Activated naive CD8-positive, alpha-beta T cell treated with anti-CD3 and anti-CD28 coated beads for 36 hours (primary cell): Measurements from ENCODE around the gene GABRR3. TPM values are rescaled to one million over a fixed set of nuclear protein-coding genes. Genes with fewer than 3 reads are reported as not detected.

ENCODE experiments used
- DNase-seq: peaks from one replicate; pipeline ENCODE4 v3.0.0; 2021
- H3K27ac Mint-ChIP-seq: one replicate; pipeline ENCODE4 v1.8.0; 2022; ENCODE audit warnings: mild to moderate bottlenecking, moderate library complexity, mixed read lengths
- H3K27me3 Mint-ChIP-seq: one replicate; pipeline ENCODE4 v1.8.0; 2022; ENCODE audit warnings: mild to moderate bottlenecking, mixed read lengths
- H3K36me3 Mint-ChIP-seq: one replicate; pipeline ENCODE4 v1.8.0; 2021; ENCODE audit warnings: mild to moderate bottlenecking, mixed read lengths
- H3K4me1 Mint-ChIP-seq: one replicate; pipeline ENCODE4 v1.8.0; 2021; ENCODE audit warnings: mixed read lengths
- H3K4me3 Mint-ChIP-seq: one replicate; pipeline ENCODE4 v1.8.0; 2022; ENCODE audit warnings: mild to moderate bottlenecking, moderate library complexity, mixed read lengths
- H3K9me3 Mint-ChIP-seq: one replicate; pipeline ENCODE4 v1.8.0; 2022; ENCODE audit warnings: mixed read lengths
- total RNA-seq, 2 experiments: library from RNA; stranded (reverse); gene quantifications; one replicate each; pipeline ENCODE4 v1.2.3, GENCODE V29; 2021

Gene GABRR3
- total RNA-seq, 2 experiments from 2014 or later: not detected

DNA sequence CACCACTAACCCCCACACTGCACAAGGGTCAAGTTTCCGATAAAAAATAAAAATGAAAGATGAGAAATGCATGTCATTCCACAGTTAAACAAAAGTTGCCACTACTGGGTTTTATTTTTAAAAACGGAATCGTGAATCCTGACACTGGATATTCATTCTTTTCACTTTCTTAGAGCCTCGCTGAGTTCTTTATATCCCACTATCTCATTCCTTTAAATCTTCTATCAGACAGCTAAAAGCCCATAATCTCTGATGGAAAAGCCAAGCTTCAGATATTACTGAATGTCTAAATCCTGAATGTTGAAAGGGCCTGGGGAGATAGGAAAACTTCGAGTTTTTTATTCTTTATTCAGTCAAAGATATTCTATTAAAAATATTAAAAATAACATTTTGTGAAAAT lies 74.6 kb downstream of the GABRR3 start:
- Mint-ChIP-seq H3K27ac (no peak overlapping the region), H3K4me3 (no peak overlapping the region), H3K36me3 (peaks cover 37% of the 10 kb centered on the region), H3K9me3 (no peaks in the 10 kb centered on the region), H3K4me1 (peaks cover 24% of the 10 kb centered on the region), H3K27me3 (no peaks in the 10 kb centered on the region)
- DNase-seq: no peak

DNA sequence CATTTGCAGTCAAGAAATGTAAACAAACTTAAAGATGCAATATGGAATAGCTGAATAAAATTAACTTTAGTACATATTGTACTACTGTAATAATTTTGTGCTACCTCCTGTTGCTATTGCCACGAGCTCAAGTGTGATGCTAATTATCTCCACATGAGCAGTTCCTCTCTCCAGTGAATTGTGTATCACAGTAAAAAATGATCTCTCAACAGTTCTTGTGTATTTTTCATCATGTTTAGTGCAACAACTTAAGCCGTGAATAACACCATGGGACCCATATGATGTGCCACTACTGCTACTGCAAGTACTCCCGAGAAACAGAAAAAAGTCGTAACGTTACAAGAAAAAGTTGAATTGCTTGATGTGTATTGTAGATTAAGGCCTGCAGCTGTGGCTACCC lies 75.2 kb downstream of the GABRR3 start:
- H3K27me3 Mint-ChIP-seq: no peaks in the 10 kb centered on the region
- H3K4me1 Mint-ChIP-seq: peaks cover 23% of the 10 kb centered on the region
- H3K4me3 Mint-ChIP-seq: no peak overlapping the region
- H3K36me3 Mint-ChIP-seq: peaks cover 39% of the 10 kb centered on the region
- no peak overlapping the region for H3K27ac Mint-ChIP-seq
- H3K9me3 Mint-ChIP-seq: no peaks in the 10 kb centered on the region
- no peak for DNase-seq

DNA sequence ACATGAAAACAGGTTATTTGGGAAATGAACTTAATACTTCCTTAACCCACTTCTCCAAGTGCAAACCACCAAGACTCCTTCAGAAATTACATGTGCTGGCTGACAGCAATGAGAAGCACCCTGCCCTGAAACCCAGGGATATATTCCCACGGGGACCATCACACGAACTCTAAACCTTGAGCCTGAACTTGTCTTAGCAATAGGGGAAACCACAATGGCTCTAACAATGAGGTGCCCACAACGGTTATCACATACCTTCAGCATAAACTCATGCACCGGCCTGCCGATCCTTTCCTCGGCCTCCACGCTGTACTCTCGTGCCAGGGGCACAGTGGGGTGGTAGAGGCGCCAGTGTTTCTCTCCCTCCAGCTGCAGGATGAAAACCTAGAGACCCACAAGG lies 76.3 kb downstream of the GABRR3 start:
- Mint-ChIP-seq H3K4me1 (peaks cover 17% of the 10 kb centered on the region), H3K27me3 (no peaks in the 10 kb centered on the region), H3K9me3 (no peaks in the 10 kb centered on the region), H3K27ac (no peak overlapping the region), H3K36me3 (peaks cover 38% of the 10 kb centered on the region), H3K4me3 (no peak overlapping the region)
- DNase-seq: no peak

DNA sequence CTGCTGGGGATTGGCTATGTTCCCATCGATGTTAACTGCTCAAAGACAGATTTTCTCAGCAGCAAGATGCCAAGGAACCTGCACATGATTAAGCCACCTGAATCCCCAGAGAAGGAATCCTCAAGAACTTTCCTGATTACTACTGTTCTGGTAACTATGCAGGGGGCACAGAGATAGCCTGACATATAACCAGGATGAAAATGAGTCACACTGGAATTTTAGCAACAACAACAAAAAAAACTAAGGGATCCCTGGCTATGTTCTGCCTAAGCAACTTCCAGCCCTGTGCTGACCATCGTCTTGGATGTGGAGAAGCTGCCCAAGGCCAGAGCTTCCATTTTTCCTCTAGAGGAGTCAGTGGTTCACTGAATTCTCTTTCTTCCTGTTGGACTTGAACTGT lies 76.7 kb downstream of the GABRR3 start:
- Mint-ChIP-seq H3K27me3 (no peaks in the 10 kb centered on the region), H3K36me3 (peaks cover 35% of the 10 kb centered on the region), H3K4me1 (peaks cover 13% of the 10 kb centered on the region), H3K9me3 (no peaks in the 10 kb centered on the region), H3K4me3 (no peak overlapping the region), H3K27ac (no peak overlapping the region)
- no peak for DNase-seq

DNA sequence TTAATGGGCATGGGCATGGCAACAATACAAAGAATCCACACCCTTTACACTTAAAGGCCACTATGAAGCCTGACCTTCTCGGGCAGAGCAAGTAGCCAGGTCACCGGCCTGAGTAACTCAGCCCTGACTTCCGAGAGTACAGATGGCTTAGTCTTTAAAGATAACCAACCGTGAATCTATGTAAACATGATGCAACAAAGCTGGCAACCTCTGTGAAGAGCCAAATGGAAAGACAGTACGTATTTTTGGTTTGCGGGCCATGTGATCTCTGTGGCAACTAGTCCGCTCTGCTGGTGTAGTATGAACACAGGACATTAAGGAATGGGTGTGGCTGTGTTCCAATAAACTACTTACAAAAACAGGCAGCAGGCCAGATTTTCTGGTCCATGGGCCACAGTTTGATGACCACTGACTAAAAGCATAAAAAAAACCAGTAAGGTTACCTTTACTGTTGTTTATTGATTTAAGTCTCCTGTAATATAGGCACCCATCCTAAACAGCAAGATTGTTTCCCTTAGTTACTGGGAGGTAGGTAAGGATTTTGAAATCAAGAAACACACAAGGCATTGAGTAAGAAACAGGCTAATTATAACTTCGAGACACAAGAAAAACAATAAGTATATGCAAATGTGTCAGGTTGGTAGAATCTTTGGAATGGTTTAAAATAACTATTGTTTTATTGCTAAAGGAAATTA lies 77.4 kb downstream of the GABRR3 start:
- Mint-ChIP-seq H3K36me3 (peaks cover 41% of the 10 kb centered on the region), H3K9me3 (no peaks in the 10 kb centered on the region), H3K4me3 (no peak overlapping the region), H3K4me1 (peaks cover 10% of the 10 kb centered on the region), H3K27ac (no peak overlapping the region), H3K27me3 (no peaks in the 10 kb centered on the region)
- DNase-seq: no peak

DNA sequence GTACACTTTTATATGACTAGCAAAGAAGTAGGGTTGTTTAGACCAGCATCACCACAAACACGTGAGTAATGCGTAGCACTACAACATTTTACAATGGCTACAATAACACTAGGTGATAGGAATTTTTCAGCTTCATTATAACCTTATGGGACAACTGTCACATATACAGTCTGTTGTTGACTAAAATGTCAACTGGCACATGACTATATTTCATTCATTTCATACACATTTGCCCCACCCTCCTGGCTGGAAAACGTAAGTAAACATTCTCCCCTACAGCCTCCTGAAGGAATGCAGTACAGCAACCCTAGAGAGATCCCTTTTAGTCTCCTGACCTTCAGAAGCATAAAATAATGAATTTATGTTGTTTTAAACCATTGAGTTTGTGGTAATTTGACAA lies 79.1 kb downstream of the GABRR3 start:
- DNase-seq: no peak
- Mint-ChIP-seq H3K27ac (no peak overlapping the region), H3K36me3 (peaks cover 40% of the 10 kb centered on the region), H3K4me3 (no peak overlapping the region), H3K9me3 (no peaks in the 10 kb centered on the region), H3K4me1 (peaks cover under 1% of the 10 kb centered on the region), H3K27me3 (no peaks in the 10 kb centered on the region)

DNA sequence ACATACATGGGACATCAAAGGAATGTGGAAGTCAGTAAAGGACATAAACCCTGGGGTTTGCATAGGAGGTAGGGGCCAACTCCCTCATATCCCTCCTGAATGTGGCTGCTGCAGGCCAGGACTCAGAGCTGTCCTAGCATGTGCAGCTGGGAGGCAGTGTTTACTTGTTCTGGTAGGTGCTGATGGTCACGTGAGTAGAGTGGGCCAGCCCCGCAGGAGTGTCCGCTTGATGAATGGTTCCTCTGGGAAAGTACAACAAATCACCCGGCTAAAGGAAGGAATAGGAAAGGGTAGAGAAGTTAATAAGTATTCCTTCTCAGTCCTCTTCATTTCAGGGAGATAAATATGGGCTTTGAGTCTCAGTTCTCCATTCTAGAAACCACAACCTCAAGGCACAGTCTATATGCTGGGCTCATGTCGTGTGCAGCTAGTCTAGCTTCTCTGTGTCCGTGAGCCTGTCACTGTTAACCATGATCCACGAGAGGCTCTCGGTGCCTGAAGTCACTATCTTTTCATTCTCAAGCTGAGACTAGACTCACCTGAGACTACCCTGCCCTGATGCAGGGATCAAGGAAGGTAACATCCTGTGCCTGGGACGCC lies 80.8 kb downstream of the GABRR3 start:
- no peak overlapping the region for H3K27ac Mint-ChIP-seq
- H3K4me3 Mint-ChIP-seq: no peak overlapping the region
- H3K4me1 Mint-ChIP-seq: no peaks in the 10 kb centered on the region
- H3K36me3 Mint-ChIP-seq: peaks cover 45% of the 10 kb centered on the region
- no peaks in the 10 kb centered on the region for H3K27me3 Mint-ChIP-seq
- DNase-seq: no peak
- H3K9me3 Mint-ChIP-seq: no peaks in the 10 kb centered on the region

DNA sequence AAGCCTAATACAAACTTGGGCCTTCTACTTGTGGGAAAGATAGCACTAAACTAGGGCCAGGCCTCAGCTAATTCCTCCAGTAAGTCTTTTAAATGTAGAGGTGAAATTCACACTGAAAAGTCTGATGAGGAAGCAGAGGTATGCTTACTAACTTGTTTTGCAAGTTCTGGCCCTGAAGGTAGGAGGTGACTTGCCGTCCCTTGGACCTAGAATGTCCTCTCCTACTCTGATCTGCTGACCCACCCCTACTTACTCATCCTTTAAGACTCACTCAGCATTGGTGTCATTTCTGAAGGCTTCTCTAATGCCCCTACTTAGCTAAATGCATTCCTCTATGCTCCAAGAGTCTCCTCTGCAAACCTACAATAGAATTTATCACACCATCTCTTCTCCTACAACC lies 82.2 kb downstream of the GABRR3 start:
- H3K4me3 Mint-ChIP-seq: no peak overlapping the region
- no peak overlapping the region for H3K27ac Mint-ChIP-seq
- H3K9me3 Mint-ChIP-seq: no peaks in the 10 kb centered on the region
- no peak for DNase-seq
- H3K36me3 Mint-ChIP-seq: peaks cover 51% of the 10 kb centered on the region
- H3K27me3 Mint-ChIP-seq: no peaks in the 10 kb centered on the region
- H3K4me1 Mint-ChIP-seq: no peaks in the 10 kb centered on the region

DNA sequence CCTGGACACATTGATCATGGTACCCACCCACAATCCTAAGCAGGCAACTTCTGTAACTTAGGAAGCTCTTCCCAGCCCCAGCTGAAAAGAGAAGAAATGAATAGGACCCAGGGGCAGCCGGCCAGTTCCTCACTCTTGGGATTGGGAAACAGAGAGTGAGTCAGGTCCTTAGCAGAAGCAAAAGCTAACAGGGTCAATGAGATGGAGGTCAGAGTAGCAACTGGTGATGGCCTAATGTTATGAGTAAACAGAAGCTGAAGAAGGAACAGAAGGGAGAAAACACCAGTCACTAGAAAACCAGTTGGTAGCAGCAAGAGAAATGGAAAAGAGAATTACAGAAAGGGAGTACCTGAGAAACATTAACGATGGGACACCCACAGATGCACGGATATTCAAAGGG lies 82.8 kb downstream of the GABRR3 start:
- no peaks in the 10 kb centered on the region for H3K27me3 Mint-ChIP-seq
- H3K4me1 Mint-ChIP-seq: no peaks in the 10 kb centered on the region
- DNase-seq: no peak
- H3K9me3 Mint-ChIP-seq: no peaks in the 10 kb centered on the region
- H3K4me3 Mint-ChIP-seq: no peak overlapping the region
- H3K27ac Mint-ChIP-seq: no peak overlapping the region
- H3K36me3 Mint-ChIP-seq: peaks cover 51% of the 10 kb centered on the region

DNA sequence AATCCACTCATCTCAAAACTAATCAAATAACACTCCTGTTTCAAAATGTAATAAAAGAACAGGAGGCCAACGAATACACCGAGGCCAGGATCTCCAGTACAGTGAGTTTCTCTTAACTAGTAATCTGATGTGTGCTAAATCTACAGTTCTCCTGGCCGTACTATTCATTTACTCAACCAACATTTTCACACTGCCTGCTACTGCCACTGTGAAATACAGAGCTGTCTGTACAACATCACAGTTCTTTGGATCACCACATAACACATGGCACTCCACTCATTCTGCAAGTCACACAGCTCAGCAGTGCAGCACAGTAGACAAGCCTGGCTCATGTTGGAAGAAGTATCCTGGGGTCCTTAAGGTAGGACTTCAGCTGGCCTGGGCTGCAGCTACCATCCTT lies 84.8 kb downstream of the GABRR3 start:
- H3K27me3 Mint-ChIP-seq: no peaks in the 10 kb centered on the region
- DNase-seq: no peak
- H3K36me3 Mint-ChIP-seq: peaks cover 52% of the 10 kb centered on the region
- no peaks in the 10 kb centered on the region for H3K4me1 Mint-ChIP-seq
- peak overlapping the region; percentile 15 for H3K27ac Mint-ChIP-seq
- no peak overlapping the region for H3K4me3 Mint-ChIP-seq
- no peaks in the 10 kb centered on the region for H3K9me3 Mint-ChIP-seq

DNA sequence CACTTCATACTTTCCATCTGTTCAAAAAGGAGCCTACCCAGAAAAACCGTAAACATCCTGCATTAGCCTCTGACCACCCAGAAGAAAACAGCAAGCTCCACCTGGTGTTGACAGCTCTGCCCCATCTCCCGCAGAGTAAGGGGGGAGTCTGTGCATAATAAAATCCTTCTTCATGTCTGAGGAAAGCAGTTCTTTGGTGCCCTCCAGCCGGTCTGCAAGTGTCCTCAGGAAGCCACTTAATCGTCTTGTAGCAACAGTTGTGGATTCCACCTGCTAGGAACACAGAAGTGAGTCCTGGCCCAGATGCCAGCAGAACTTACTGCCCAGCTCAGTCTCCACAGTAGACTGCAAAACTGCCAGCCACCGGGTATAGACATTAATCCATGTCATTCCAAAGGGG lies 85.4 kb downstream of the GABRR3 start:
- Mint-ChIP-seq H3K27me3 (no peaks in the 10 kb centered on the region), H3K4me1 (no peaks in the 10 kb centered on the region), H3K36me3 (peaks cover 47% of the 10 kb centered on the region), H3K4me3 (no peak overlapping the region), H3K27ac (no peak overlapping the region), H3K9me3 (no peaks in the 10 kb centered on the region)
- DNase-seq: no peak

DNA sequence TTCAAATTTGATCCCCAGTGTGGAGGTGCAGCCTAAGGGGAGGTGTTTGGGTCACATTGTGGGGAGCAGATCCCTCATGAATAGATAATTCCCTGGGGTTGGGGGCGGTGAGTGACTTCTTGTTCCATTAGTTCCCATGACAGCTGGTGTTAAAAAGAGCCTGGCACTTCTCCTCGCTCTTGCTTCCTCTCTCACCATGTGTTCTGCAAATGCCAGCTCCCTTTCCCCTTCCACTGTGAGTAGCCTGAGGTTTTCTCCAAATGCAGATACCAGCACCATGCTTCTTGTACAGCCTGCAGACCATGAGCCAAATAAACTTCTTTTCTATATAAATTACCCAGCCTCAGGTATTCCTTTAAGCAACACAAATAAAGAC lies 86.0 kb downstream of the GABRR3 start:
- Mint-ChIP-seq H3K27me3 (no peaks in the 10 kb centered on the region), H3K4me3 (no peak overlapping the region), H3K9me3 (no peaks in the 10 kb centered on the region), H3K4me1 (no peaks in the 10 kb centered on the region), H3K36me3 (peaks cover 43% of the 10 kb centered on the region), H3K27ac (no peak overlapping the region)
- DNase-seq: no peak

DNA sequence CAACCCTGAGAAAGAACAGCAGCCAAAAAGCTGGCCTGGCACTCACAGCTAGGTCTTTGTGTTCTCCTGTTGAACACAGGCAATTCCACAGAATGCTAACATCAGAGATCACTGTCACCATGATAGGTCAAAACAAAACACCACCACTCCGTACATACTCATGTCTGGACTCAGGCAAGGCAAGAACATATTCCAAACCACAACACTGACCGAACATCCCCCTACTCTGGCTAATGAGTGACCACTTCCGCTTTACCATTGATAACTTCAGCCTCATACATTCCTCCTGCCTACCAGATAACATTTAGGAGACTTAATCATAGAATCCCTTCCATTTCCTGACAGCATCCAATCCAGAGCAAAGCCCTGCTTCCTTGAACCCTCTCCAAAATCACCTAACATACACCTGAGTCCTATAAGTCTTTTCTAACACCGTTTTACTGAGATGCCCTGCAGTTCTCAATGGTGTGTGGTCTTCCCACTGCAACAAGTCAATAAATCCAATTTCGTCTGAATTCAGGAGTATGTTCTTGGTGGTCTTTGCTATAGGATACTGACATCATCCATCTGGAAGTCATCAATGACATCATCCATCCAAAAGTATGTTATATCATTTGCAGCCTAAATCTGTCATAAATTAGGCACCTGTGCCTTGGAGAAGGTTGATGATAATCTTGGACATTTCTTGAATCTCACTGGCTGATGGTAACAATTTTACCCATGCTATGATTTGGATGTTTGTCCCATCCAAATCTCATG lies 86.6 kb downstream of the GABRR3 start:
- no peaks in the 10 kb centered on the region for H3K4me1 Mint-ChIP-seq
- no peak overlapping the region for H3K4me3 Mint-ChIP-seq
- no peaks in the 10 kb centered on the region for H3K9me3 Mint-ChIP-seq
- peaks cover 42% of the 10 kb centered on the region for H3K36me3 Mint-ChIP-seq
- no peak for DNase-seq
- H3K27ac Mint-ChIP-seq: no peak overlapping the region
- no peaks in the 10 kb centered on the region for H3K27me3 Mint-ChIP-seq

DNA sequence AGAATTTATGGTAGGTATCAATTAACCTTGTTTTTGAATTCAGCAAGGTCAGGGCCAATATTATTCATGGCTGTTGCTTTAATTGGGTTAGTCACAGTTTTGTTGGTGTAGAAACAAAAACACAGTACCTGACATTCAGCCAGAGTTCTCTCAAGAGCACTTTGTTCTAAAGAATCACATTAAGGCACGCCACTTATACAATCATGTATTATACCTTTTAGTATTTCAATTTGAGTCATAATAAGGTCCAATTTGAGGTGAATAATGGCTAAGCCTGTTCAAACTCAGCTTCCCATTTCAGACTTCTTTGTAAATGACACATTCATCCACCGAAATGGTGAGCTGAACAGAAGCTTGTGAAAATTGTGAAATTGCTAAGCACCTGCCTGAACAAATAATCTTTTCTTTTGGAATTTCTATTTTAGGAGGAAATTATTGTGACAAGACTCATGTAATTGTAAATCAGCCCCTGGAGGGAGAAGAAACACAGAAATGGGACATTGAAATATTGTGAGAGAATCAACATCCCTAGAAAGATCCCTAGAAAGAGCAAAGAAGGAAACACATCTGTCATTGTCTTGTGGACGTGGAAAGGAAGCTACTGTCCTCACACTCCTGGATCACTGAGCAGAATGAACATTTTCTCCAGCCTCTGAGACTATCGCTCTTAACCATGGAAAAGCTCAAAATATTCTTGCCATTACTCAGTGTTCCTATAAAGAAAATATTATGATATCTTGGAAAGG lies 92.1 kb downstream of the GABRR3 start:
- Mint-ChIP-seq H3K27me3 (no peaks in the 10 kb centered on the region), H3K27ac (peak overlapping the region; percentile 45), H3K4me1 (peaks cover 4% of the 10 kb centered on the region), H3K36me3 (peaks cover 12% of the 10 kb centered on the region), H3K4me3 (no peak overlapping the region), H3K9me3 (no peaks in the 10 kb centered on the region)
- DNase-seq: no peak

DNA sequence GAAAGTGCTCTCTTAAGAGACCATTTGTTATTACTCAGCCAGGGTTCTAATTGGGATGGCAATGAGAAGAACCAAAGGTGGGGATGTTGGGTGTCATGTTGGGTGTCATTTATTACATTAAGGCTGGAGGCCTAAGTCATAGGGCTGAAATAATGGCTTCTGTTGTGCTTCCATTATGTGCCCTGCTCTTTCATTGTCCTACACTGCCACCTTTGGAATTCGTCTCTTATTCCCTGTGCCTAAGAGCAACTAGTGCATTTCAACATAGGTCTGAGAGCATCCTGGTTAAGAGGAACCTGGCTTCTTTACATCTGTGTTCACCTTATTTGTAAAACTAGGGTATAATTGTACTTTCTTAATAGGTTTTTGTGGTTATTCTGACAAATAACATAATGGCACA lies 95.1 kb downstream of the GABRR3 start:
- Mint-ChIP-seq H3K27me3 (no peaks in the 10 kb centered on the region), H3K36me3 (peaks cover 16% of the 10 kb centered on the region), H3K9me3 (no peaks in the 10 kb centered on the region), H3K4me3 (no peak overlapping the region), H3K4me1 (peaks cover 11% of the 10 kb centered on the region), H3K27ac (no peak overlapping the region)
- no peak for DNase-seq
